NB4 (cell line): ENCODE measurements around the gene SLCO3A1.

Experiments used
- CTCF ChIP-seq: IDR thresholded peaks from one replicate; pipeline ENCODE4 v1.5.1; 2012; ENCODE audit warnings: low read depth, low read length
- MYC ChIP-seq: IDR thresholded peaks from 2 replicates; pipeline ENCODE4 v1.6.1; 2011; ENCODE audit warnings: low read depth, low read length
- POLR2A ChIP-seq: IDR thresholded peaks from 2 replicates; pipeline ENCODE4 v1.6.1; 2011; ENCODE audit warnings: mild to moderate bottlenecking; ENCODE audit not compliant: insufficient read length; ENCODE audit errors: extremely low read depth
- TF ChIP-seq, protein P1 (sequence below): IDR thresholded peaks from 2 replicates; pipeline ENCODE4 v1.6.1; 2011; ENCODE audit warnings: low read depth, low read length

GRCh38 chr15:91874171-91874570 lies 20.7 kb downstream of the SLCO3A1 start:
- TF ChIP-seq, protein P1, sequence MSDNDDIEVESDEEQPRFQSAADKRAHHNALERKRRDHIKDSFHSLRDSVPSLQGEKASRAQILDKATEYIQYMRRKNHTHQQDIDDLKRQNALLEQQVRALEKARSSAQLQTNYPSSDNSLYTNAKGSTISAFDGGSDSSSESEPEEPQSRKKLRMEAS = no peak
- TF ChIP-seq POLR2A (no peak), CTCF (no peak), MYC (no peak)
